Epithelial cell of esophagus (primary cell): ENCODE results near the gene CASQ2.

Source experiments
- DNase-seq: peaks from one replicate; pipeline ENCODE4 v3.0.0; 2010; ENCODE audit warnings: low read depth
- H3K4me3 ChIP-seq: 2 replicates; pipeline ENCODE4 v1.5.1; 2011; ENCODE audit warnings: mild to moderate bottlenecking, low read length, control low read depth
- CTCF ChIP-seq: IDR thresholded peaks from 2 replicates; pipeline ENCODE4 v1.5.1; 2011; ENCODE audit warnings: low read depth, mild to moderate bottlenecking, low read length, control low read depth, inconsistent platforms; ENCODE audit not compliant: insufficient read depth; ENCODE audit errors: missing control alignments

Gene CASQ2

GRCh38 chr1:115677182-115677555, 91.3 kb downstream of the CASQ2 start:
- no peak overlapping the region for H3K4me3 ChIP-seq
- TF ChIP-seq CTCF: no peak
- no peak for DNase-seq

- peak; percentile 63 for DNase-seq
- TF ChIP-seq CTCF: no peak
- H3K4me3 ChIP-seq: no peak overlapping the region
Observed at GRCh38 chr1:115676498-115677181, 91.9 kb downstream of the CASQ2 start.

- TF ChIP-seq CTCF: no peak
- no peak overlapping the region for H3K4me3 ChIP-seq
- no peak for DNase-seq
Observed at GRCh38 chr1:115672224-115673009, 96.1 kb downstream of the CASQ2 start.

GRCh38 chr1:115671176-115671934, 97.2 kb downstream of the CASQ2 start:
- TF ChIP-seq CTCF: no peak
- H3K4me3 ChIP-seq: no peak overlapping the region
- peak; percentile 92 for DNase-seq

GRCh38 chr1:115670476-115671175, 97.9 kb downstream of the CASQ2 start:
- no peak overlapping the region for H3K4me3 ChIP-seq
- peak; percentile 26 for DNase-seq
- TF ChIP-seq CTCF: no peak

- no peak for TF ChIP-seq CTCF
- H3K4me3 ChIP-seq: no peak overlapping the region
- DNase-seq: no peak
Observed at GRCh38 chr1:115669886-115670285, 98.6 kb downstream of the CASQ2 start.
